GM12874 (cell line): ENCODE measurements around the gene IGFBP4.
A peak's percentile ranks its signal among the peaks of the same experiment; 100 is the strongest.

ENCODE experiments used
- TF ChIP-seq, protein P1 (sequence below): IDR thresholded peaks from 2 replicates; pipeline ENCODE4 v1.5.1; 2011; ENCODE audit warnings: low read depth, mild to moderate bottlenecking, control low read depth, low read length, moderate library complexity; ENCODE audit not compliant: insufficient read depth

The IGFBP4 gene

DNA sequence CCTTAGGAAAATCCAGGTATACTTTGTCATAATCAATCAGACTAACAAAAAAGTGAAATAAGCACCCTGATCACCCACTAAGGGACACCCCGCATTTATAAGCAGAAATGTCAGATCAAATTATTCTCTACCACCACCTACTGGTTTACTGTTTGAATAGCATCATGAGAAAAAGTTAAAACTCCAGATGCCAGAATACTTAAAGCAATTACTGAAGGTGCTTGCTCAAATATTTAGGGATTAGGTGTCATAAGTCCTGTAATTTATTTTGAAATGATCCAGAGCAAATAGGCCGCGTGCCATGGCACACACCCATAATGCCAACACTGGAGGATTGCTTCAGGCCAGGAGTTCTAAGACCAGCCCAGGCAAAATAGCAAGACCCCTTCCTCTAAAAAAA is 27.9 kb upstream of the IGFBP4 start:
- TF ChIP-seq, protein P1, sequence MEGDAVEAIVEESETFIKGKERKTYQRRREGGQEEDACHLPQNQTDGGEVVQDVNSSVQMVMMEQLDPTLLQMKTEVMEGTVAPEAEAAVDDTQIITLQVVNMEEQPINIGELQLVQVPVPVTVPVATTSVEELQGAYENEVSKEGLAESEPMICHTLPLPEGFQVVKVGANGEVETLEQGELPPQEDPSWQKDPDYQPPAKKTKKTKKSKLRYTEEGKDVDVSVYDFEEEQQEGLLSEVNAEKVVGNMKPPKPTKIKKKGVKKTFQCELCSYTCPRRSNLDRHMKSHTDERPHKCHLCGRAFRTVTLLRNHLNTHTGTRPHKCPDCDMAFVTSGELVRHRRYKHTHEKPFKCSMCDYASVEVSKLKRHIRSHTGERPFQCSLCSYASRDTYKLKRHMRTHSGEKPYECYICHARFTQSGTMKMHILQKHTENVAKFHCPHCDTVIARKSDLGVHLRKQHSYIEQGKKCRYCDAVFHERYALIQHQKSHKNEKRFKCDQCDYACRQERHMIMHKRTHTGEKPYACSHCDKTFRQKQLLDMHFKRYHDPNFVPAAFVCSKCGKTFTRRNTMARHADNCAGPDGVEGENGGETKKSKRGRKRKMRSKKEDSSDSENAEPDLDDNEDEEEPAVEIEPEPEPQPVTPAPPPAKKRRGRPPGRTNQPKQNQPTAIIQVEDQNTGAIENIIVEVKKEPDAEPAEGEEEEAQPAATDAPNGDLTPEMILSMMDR: peak; percentile 36; the same call in 1 of the 2 replicates

DNA sequence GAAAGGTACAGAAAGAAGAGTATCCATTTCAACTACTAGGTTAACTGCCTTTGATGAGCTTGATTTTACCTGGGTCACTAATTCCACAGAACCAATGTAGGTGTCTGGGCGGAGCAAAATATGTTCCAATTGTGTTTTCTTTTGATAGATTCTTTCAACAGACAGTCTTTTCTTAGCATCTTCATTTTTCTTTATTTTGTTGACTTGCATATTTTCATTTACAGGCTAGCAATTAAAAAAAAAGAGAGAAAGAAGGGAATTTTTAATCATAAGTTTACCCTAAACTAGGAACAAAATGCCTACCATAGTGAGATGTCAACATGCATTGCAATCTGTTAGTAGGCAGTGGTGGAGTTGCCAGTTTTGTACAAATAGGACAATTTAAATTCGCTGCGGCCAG is 26.6 kb upstream of the IGFBP4 start:
- TF ChIP-seq, protein P1: no peak

DNA sequence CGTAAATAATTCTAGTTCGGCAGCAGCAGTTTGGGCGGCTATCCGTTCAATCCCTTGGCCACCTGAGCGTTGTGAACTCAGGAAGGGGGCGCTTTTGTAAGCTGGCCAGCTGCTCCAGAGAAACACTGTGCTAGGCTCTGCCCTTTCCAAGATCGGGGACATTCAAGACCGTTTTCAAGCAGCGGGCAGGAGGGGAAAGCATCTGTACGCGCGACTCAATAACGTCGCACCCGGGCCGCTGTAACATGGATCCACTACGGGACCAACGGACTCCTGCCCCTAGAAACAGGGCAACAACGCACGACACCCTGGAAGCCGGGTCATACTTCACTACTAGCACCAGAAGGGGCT is 26.0 kb upstream of the IGFBP4 start:
- TF ChIP-seq, protein P1: 0 out of 2 replicates have a peak, but pooled peaks have one; percentile 11

DNA sequence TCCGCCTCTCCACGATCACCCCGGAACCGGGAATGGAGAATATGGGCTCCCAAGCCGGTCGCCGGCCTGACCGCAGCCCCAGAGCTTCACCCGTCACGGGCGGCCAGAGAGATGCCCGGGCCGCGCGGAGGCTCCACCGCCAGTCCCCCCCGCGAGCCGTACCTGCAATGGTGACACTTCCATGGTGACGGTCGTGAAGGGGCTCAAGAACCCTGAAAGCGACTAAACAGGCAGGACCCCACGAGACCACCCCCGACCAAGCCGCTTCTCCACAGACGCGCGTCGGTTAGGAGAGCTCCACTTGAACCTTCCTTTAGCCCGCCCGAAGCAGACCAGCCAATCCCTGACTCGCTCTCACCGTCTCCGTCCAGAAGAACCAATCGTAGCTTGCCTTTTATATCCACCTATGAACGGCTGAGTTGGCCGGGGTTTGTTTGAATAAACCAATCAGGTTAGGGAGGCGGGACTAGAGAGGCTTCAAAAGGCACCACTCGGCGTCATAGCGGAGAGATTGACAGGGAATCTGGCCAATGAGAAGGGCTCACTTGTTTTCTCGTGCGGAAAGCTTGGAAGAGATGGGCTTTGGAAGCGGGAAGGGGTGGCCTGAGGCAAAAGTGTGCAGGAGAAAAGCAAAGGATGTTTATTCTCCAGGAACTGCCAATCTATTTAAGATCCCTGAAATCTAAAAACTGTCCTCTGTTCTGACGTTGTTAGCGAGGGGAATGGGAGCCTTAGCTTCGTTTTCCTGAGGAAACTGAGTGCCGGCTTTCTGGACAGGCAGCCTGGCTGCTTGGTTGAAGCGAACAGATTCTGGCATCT is 25.4 kb upstream of the IGFBP4 start, which contains the start of gene TOP2A:
Gene TOP2A (minus strand): TSS at position 288 of the 819 bp plus-strand sequence. CDS start 105 bp downstream, at position 183.
- TF ChIP-seq, protein P1: no peak

DNA sequence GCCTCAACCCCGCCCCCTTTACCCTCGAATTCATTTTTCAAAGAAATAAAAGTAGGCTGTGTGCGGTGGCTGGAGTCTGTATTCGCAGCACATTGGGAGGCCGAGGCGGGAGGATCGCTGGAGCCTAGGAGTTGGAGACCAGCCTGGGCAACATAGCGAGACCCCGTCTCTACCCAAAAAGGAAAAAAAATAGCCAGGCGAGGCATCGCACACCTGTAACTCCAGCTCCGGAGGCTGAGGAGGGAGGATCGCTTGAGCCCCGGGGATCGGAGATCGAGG is 24.9 kb upstream of the IGFBP4 start:
- TF ChIP-seq, protein P1: no peak

DNA sequence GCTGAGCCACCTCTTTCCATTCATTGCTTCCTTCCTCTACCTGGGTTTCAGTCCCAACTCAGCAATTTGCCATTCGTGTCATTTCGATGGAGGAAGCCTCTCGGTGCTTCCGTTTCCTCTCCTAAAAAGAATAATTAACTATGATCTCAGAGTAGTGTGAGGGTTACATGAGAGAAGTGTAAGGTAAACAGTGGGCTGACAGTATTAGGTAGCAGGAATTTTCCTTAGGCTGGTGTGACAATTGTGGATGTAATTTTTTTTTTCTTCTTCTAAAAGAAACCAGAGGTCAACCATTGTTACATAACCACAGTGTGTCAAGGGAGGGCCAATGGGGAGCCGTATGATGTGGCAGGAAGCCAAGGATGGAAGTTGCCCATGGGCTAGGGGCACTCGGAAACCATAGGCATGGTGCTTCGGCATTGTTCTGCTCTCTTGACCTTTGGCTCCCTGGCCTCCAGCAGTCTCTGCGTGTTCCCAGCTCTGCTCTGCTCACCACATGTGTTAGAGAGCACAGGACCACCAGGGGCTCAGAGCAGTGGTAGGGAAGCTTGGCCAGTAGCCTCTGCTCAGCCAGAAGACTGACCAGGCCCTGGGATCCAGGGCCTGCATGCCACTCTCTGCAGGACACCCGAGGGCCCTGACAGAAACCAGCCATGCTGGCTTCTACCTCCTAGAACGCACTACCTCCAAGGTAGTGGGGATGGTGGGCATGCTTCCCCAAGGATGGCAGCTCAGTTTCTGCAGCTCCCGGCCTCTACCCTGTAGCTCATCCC is 23.5 kb upstream of the IGFBP4 start:
- TF ChIP-seq, protein P1: no peak

DNA sequence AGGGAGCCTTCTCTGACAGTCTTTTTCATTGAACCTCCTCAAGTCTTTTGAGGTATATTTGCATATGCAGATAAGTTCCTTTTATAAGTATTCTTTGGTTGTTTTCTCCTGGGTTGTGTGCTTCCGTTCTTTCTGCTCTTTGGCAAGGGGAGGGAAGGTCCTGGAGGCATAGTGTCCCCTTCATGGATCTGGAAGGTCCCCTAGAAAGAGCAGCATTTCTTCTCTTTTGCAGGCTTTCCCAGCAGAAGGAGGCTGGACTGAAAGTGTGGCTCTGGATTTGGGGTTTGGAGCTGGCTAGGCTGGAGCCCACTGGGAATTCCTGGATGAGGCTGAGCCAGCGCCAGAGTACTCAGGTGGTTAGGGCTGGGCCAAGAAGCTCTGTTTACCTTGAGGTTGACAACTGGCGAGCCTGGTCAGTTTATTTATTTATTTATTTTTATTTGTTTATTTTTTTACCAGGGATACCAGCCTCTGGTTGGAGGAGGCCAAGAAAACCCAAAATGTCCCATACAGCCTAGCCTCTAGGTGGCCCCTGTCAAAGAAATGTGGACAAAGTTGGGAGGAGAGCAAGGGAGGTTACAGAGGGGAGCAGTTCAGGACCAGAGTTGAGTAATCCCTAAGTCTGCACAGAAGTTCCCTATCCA is 20.1 kb upstream of the IGFBP4 start:
- TF ChIP-seq, protein P1: no peak
